Measurements from ENCODE around the gene NCOA3. TPM values are rescaled to one million over a fixed set of nuclear protein-coding genes. Genes with fewer than 3 reads are reported as not detected.

Gene NCOA3
- total and polyA plus RNA-seq, 2 of the 8 experiments (the other 6 are each of a cell fraction or from before 2014, with no cell fraction given) = 7.9 to 24.7 TPM

DNA sequence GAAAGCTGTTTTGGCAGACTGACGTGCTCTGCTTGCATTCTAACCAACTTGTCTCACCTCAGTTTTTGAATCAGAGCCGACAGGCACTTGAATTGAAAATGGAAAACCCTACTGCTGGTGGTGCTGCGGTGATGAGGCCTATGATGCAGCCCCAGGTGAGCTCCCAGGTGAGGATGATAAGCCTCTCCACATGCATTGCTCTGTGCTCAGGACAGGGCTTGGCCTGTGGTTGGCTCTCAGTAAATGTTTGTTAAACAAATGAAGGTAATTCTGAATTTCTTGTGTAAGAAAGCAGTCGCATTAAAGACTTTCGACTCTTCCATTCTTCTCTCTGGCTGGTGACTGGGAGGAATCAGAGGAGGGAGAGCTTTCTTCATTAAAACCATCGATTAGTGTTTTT is 147.3 kb downstream of the NCOA3 start (continued):
- no peak for TF ChIP-seq RNF2 (IDR thresholded peaks at IDR 0.05; ENCODE audit: borderline replicate concordance, low read depth, low read length, missing control alignments, poor library complexity, severe bottlenecking)
- TF ChIP-seq, protein P1, sequence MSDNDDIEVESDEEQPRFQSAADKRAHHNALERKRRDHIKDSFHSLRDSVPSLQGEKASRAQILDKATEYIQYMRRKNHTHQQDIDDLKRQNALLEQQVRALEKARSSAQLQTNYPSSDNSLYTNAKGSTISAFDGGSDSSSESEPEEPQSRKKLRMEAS (IDR thresholded peaks at IDR 0.05) = peak; percentile 35; the same call in 1 of the 2 replicates
- TF ChIP-seq JUN (IDR thresholded peaks at IDR 0.05; ENCODE audit: low read depth, low read length) = no peak
- no peak for TF ChIP-seq GTF2F1 (IDR thresholded peaks at IDR 0.05; ENCODE audit: borderline replicate concordance, low read depth, low read length)
- 0 out of 2 replicates have a peak, but pooled peaks have one; percentile 15 for TF ChIP-seq TBP (IDR thresholded peaks at IDR 0.05; ENCODE audit: low read depth, low read length)
- no peak for TF ChIP-seq TAF7 (optimal IDR thresholded peaks at IDR 0.05; ENCODE audit: borderline replicate concordance, low read depth, low read length)
- TF ChIP-seq CBX5 (IDR thresholded peaks at IDR 0.05; ENCODE audit: low read depth, low read length) = no peak
- TF ChIP-seq CEBPB (IDR thresholded peaks at IDR 0.05; ENCODE audit: low read depth, low read length) = no peak
- TF ChIP-seq CHD1 (IDR thresholded peaks at IDR 0.05; ENCODE audit: low read depth, low read length) = no peak
- no peak for TF ChIP-seq RFX5 (IDR thresholded peaks at IDR 0.05; ENCODE audit: borderline replicate concordance, low read depth, low read length)
- TF ChIP-seq RBBP5 (IDR thresholded peaks at IDR 0.05; ENCODE audit: borderline replicate concordance, low read depth, low read length) = no peak
- peak in 1 of 2 experiments; percentile 64; a peak in 1 of 3 replicates for TF ChIP-seq POLR2A (IDR thresholded peaks at IDR 0.05; ENCODE audit: control extremely low read depth in 1 of 2, low read depth in 2 of 2, low read length in 2 of 2)
- 0 out of 2 replicates have a peak, but pooled peaks have one; percentile 28 for TF ChIP-seq CREB1 (IDR thresholded peaks at IDR 0.05)
